Measurements from ENCODE around the gene RNF223.

GRCh38 chr1:1033009-1033587 lies 41.0 kb downstream of the RNF223 start:
- TF ChIP-seq CTCF (IDR thresholded peaks at IDR 0.05) (peak; percentile 77), EZH2 (IDR thresholded peaks at IDR 0.05) (no peak), EZH2phosphoT487 (IDR thresholded peaks at IDR 0.05) (no peak)

Data from neural progenitor cell (in vitro differentiated cells).